Measurements from ENCODE around the gene PTPN6.

Gene PTPN6

DNA sequence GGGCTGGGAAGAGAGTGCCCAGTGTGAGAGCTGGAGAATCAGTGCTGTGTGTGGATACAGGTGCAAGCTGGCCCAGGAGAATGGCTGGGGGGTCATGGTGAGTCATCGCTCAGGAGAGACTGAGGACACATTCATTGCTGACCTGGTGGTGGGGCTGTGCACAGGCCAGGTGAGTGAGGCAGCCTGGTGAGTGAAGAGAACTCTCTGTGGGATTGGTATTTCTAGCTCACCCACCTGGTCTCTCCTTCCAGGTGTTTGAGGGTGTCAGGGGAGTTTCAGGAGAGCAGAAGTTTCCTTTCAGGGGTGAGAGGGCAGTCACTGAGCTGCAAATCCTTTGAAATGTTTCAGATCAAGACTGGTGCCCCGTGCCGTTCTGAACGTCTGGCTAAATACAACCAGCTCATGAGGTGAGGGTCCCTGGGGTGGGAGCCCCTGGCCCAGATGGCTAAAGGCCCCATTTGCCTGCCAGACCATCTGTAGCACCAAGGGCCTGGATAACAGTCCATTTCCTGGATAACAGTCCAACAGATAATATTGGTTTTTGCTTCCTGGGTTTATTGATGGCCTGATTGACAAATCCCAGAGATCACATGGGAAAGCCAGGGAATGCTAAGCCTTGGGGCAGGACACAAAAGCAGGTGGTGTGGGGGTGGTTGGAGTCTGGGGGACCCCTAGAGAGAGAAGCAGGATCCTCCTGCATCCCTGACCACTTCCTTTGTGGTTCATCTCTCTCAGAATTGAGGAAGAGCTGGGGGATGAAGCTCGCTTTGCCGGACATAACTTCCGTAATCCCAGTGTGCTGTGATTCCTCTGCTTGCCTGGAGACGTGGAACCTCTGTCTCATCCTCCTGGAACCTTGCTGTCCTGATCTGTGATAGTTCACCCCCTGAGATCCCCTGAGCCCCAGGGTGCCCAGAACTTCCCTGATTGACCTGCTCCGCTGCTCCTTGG lies 28.9 kb upstream of the PTPN6 start:
- no peak overlapping the region for H3K27ac ChIP-seq
- peaks cover 83% of the 10 kb centered on the region for H3K27me3 ChIP-seq
- peaks cover 16 to 22% of the 10 kb centered on the region in 2 experiments for H3K4me1 ChIP-seq (ENCODE audit: control insufficient read depth in 1 of 2, insufficient read depth in 1 of 2, low read depth in 1 of 2, low read length in 1 of 2)
- no peaks in the 10 kb centered on the region for H3K9me3 ChIP-seq
- no peaks in the 10 kb centered on the region for H3K36me3 ChIP-seq
- H3K4me3 ChIP-seq (ENCODE audit: low read depth in 1 of 2, low read length in 1 of 2): no peak overlapping the region
- TF ChIP-seq, protein P1, sequence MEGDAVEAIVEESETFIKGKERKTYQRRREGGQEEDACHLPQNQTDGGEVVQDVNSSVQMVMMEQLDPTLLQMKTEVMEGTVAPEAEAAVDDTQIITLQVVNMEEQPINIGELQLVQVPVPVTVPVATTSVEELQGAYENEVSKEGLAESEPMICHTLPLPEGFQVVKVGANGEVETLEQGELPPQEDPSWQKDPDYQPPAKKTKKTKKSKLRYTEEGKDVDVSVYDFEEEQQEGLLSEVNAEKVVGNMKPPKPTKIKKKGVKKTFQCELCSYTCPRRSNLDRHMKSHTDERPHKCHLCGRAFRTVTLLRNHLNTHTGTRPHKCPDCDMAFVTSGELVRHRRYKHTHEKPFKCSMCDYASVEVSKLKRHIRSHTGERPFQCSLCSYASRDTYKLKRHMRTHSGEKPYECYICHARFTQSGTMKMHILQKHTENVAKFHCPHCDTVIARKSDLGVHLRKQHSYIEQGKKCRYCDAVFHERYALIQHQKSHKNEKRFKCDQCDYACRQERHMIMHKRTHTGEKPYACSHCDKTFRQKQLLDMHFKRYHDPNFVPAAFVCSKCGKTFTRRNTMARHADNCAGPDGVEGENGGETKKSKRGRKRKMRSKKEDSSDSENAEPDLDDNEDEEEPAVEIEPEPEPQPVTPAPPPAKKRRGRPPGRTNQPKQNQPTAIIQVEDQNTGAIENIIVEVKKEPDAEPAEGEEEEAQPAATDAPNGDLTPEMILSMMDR (IDR thresholded peaks at IDR 0.05): no peak

DNA sequence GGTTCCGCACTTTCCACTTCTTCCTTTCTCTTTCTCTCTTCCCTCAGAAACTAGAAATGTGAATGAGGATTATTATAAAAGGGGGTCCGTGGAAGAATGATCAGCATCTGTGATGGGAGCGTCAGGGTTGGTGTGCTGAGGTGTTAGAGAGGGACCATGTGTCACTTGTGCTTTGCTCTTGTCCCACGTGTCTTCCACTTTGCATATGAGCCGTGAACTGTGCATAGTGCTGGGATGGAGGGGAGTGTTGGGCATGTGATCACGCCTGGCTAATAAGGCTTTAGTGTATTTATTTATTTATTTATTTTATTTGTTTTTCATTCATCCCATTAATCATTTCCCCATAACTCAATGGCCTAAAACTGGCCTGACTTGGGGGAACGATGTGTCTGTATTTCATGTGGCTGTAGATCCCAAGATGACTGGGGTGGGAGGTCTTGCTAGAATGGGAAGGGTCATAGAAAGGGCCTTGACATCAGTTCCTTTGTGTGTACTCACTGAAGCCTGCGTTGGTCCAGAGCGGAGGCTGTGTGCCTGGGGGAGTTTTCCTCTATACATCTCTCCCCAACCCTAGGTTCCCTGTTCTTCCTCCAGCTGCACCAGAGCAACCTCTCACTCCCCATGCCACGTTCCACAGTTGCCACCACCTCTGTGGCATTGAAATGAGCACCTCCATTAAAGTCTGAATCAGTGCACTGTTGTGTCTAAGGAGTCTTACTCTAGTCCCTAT lies 28.0 kb upstream of the PTPN6 start:
- peaks cover 21 to 27% of the 10 kb centered on the region in 2 experiments for H3K4me1 ChIP-seq (ENCODE audit: control insufficient read depth in 1 of 2, insufficient read depth in 1 of 2, low read depth in 1 of 2, low read length in 1 of 2)
- H3K9me3 ChIP-seq: no peaks in the 10 kb centered on the region
- no peak overlapping the region for H3K27ac ChIP-seq
- H3K27me3 ChIP-seq: peaks cover 82% of the 10 kb centered on the region
- no peaks in the 10 kb centered on the region for H3K36me3 ChIP-seq
- no peak overlapping the region for H3K4me3 ChIP-seq (ENCODE audit: low read depth in 1 of 2, low read length in 1 of 2)
- TF ChIP-seq, protein P1 (IDR thresholded peaks at IDR 0.05): no peak

DNA sequence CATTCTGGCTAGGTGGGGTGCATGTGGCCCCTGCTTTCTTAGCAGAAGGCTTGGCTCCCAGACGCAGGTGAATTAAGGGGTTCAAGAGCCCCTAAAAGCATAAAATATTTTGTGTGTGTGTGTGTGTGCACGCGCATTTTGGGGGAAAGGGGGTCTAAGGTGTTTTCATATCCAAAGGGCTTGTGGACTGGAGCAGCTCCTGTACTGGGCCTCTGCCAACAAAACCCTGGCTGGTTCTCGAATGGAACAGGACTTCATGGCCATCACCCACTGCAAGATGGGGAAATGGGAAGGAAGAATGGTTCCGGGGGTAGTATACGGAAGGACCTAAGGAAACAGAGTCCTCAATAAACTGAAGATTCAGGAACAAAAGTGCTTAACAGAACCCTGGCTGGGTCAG lies 27.3 kb upstream of the PTPN6 start:
- Histone ChIP-seq H3K4me3 (ENCODE audit: low read depth in 1 of 2, low read length in 1 of 2) (no peak overlapping the region), H3K4me1 (ENCODE audit: control insufficient read depth in 1 of 2, insufficient read depth in 1 of 2, low read depth in 1 of 2, low read length in 1 of 2) (peaks cover 21 to 34% of the 10 kb centered on the region in 2 experiments), H3K9me3 (no peaks in the 10 kb centered on the region), H3K36me3 (no peaks in the 10 kb centered on the region), H3K27me3 (peaks cover 89% of the 10 kb centered on the region), H3K27ac (no peak overlapping the region)
- TF ChIP-seq, protein P1 (IDR thresholded peaks at IDR 0.05): no peak

DNA sequence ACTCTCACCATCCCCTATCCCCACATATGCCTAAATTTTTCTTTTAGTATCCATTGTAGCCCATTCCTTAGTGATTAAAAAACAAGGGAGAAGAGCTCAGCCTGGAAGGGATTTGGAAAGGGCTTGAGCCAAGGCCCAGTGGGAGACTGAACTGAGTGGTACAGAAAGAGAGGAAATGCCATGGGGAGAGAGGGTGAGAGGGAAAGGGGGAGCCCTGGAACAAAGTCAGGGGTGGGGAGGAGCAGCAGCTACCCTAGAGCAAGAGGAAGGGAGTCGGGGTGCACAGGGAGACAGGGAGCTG lies 26.0 kb upstream of the PTPN6 start:
- H3K27ac ChIP-seq: no peak overlapping the region

DNA sequence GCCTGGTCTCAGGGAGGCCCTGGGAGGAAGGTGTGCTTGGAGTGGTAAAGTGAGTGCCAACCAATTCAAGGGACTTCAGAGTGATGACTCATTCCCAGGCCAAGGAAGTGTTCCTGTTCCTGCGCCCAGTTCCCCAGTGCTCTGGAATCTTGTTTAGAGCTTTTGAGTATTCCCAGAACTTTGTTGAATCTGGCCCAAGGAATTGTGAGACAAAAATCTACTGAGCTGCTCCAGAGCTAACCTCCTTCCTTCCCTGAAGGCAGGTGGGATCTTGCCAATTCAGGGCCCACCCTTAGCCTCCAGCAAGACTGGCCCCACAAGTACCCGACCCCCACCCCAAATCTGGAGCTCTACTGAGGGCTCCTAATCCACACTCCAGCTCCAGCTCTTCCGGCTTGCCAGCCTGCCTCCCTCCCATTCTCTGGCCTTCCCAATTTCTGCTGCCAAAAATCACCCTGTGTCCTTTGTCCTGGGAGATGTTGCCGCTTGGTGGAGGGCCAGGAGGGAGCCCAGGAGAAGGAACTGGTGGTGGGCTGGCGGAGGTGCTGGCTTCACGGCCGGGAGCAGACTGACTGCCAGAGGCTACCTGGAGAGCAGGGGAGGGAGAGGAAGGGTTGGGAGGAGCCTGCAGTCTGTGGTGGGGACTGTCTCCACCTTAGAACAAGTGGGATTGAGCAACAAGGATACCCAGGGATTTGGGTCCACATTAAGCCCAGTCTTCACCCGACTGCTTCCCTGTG lies 25.4 kb upstream of the PTPN6 start:
- Histone ChIP-seq H3K9me3 (no peaks in the 10 kb centered on the region), H3K4me3 (ENCODE audit: low read depth in 1 of 2, low read length in 1 of 2) (no peak overlapping the region), H3K27ac (no peak overlapping the region), H3K36me3 (no peaks in the 10 kb centered on the region), H3K27me3 (peaks cover 90% of the 10 kb centered on the region), H3K4me1 (ENCODE audit: control insufficient read depth in 1 of 2, insufficient read depth in 1 of 2, low read depth in 1 of 2, low read length in 1 of 2) (peaks cover 21 to 35% of the 10 kb centered on the region in 2 experiments)
- TF ChIP-seq, protein P1 (IDR thresholded peaks at IDR 0.05): no peak

More for the DNA sequence above, 26.0 kb upstream of the PTPN6 start:
- peaks cover 90% of the 10 kb centered on the region for H3K27me3 ChIP-seq
- H3K4me1 ChIP-seq (ENCODE audit: control insufficient read depth in 1 of 2, insufficient read depth in 1 of 2, low read depth in 1 of 2, low read length in 1 of 2): peaks cover 21 to 35% of the 10 kb centered on the region in 2 experiments
- H3K36me3 ChIP-seq: no peaks in the 10 kb centered on the region
- H3K4me3 ChIP-seq (ENCODE audit: low read depth in 1 of 2, low read length in 1 of 2): no peak overlapping the region
- TF ChIP-seq, protein P1 (IDR thresholded peaks at IDR 0.05): no peak
- H3K9me3 ChIP-seq: no peaks in the 10 kb centered on the region

Measured in neutrophil (primary cell).